ENCODE measurements around the gene PIK3CG. TPM values are rescaled to one million over a fixed set of nuclear protein-coding genes. Genes with fewer than 3 reads are reported as not detected.

The PIK3CG gene
- total RNA-seq, 1 experiment from 2014 or later: 0.05 TPM

DNA sequence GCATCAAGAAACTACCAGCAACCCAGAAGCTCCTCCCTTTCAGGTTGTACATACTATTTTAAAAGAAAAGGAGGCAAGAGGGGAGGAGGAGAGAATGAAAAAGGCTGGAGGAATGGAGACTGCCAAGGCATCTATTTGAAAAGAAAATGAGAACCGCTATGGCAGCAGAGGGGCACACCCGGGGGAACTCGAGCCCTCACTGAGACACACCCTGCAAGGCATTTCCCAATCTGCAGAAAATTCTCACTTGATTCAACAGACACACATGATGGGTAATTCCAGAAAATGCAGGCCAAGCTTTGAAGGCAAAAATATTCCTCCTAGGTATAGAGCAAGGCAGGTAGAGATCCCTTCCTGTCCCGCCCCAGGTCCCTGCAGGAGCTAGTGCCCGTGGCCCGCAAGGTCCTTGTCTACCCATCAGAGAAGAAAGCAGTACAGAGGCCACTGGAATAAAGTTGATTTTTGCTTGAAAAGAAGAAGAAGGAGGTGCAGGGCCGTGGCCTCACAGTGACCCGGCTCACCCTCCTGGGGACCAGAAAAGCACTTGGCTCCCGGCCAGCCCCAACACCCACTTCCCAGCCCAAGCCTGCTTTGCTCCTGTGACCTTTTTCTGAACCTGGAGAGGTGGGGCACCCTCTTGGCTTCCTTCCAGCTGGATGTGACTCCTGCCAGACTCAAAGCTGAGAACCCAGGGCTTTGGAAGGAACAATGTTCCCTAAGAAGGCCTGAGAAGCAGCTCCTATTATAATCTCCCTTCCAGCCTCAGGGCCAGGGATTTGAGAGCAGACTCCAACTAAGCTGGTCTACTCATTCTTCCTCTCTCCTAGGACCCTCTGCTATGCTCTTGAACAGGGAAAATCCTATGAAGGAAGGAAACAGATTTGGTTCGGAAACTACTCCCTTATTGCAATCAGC lies 6.2 kb upstream of the PIK3CG start:
- TF ChIP-seq TCF7L2 (IDR thresholded peaks at IDR 0.05; ENCODE audit: borderline replicate concordance, extremely low read depth, insufficient read depth, insufficient read length) (no peak), EGR1 (IDR thresholded peaks at IDR 0.05; ENCODE audit: low read depth) (no peak), SIN3A (IDR thresholded peaks at IDR 0.05; ENCODE audit: low read depth) (no peak), CBX3 (IDR thresholded peaks at IDR 0.05; ENCODE audit: low read depth) (no peak), SP1 (IDR thresholded peaks at IDR 0.05; ENCODE audit: low read depth) (no peak), POLR2A (IDR thresholded peaks at IDR 0.05; ENCODE audit: borderline replicate concordance, extremely low read depth, insufficient read depth, insufficient read length) (no peak), ZNF274 (IDR thresholded peaks at IDR 0.05; ENCODE audit: low read depth, low read length) (no peak), ELF1 (IDR thresholded peaks at IDR 0.05; ENCODE audit: borderline replicate concordance, low read depth) (no peak), POLR2AphosphoS5 (IDR thresholded peaks at IDR 0.05; ENCODE audit: low read depth, low read length) (no peak), ZBTB33 (IDR thresholded peaks at IDR 0.05; ENCODE audit: extremely low read depth, insufficient replicate concordance, low read length) (no peak), FOSL1 (IDR thresholded peaks at IDR 0.05; ENCODE audit: low read depth) (no peak), ATF3 (IDR thresholded peaks at IDR 0.05) (no peak), EZH2phosphoT487 (IDR thresholded peaks at IDR 0.05; ENCODE audit: borderline replicate concordance) (no peak), JUND (IDR thresholded peaks at IDR 0.05) (no peak), EZH2 (IDR thresholded peaks at IDR 0.05) (no peak), ZFX (IDR thresholded peaks at IDR 0.05) (no peak), CEBPB (IDR thresholded peaks at IDR 0.05; ENCODE audit: low read depth) (no peak), YY1 (IDR thresholded peaks at IDR 0.05; ENCODE audit: extremely low read depth, insufficient replicate concordance, low read depth, low read length) (no peak), SRF (IDR thresholded peaks at IDR 0.05; ENCODE audit: low read depth) (no peak)
- TF ChIP-seq, protein P1, sequence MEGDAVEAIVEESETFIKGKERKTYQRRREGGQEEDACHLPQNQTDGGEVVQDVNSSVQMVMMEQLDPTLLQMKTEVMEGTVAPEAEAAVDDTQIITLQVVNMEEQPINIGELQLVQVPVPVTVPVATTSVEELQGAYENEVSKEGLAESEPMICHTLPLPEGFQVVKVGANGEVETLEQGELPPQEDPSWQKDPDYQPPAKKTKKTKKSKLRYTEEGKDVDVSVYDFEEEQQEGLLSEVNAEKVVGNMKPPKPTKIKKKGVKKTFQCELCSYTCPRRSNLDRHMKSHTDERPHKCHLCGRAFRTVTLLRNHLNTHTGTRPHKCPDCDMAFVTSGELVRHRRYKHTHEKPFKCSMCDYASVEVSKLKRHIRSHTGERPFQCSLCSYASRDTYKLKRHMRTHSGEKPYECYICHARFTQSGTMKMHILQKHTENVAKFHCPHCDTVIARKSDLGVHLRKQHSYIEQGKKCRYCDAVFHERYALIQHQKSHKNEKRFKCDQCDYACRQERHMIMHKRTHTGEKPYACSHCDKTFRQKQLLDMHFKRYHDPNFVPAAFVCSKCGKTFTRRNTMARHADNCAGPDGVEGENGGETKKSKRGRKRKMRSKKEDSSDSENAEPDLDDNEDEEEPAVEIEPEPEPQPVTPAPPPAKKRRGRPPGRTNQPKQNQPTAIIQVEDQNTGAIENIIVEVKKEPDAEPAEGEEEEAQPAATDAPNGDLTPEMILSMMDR (IDR thresholded peaks at IDR 0.05 in 2 of 3, conservative IDR thresholded peaks at IDR 0.05 in 1 of 3; ENCODE audit: borderline replicate concordance in 1 of 3, insufficient read depth in 1 of 3, low read depth in 2 of 3, low read length in 2 of 3): no peak
- intact Hi-C loops (cut with micrococcal nuclease): no loop called here
- Histone ChIP-seq H3K9me2 (ENCODE audit: insufficient read depth) (no peaks in the 10 kb centered on the region), H3K9me3 (ENCODE audit: control insufficient read depth in 1 of 2, insufficient read depth in 1 of 2, low read depth in 1 of 2, low read length in 2 of 2) (no peaks in the 10 kb centered on the region), H3K79me2 (ENCODE audit: insufficient read depth, low read length) (no peaks in the 10 kb centered on the region), H3K27ac (ENCODE audit: low read depth, low read length) (no peak overlapping the region), H4K20me1 (ENCODE audit: insufficient read depth) (no peaks in the 10 kb centered on the region), H3K4me1 (ENCODE audit: control insufficient read depth in 1 of 2, insufficient read depth in 2 of 2, low read length in 2 of 2) (peaks cover 8 to 13% of the 10 kb centered on the region in 2 experiments), H3K36me3 (ENCODE audit: control insufficient read depth in 1 of 2, insufficient read depth in 2 of 2, low read length in 2 of 2) (no peaks in the 10 kb centered on the region), H3K9ac (ENCODE audit: low read length) (no peak overlapping the region), H3K27me3 (ENCODE audit: insufficient read depth, low read length) (no peaks in the 10 kb centered on the region), H3K4me2 (ENCODE audit: low read length) (peak overlapping the region; percentile 35), H2AFZ (ENCODE audit: low read depth, low read length, poor library complexity, severe bottlenecking) (no peak overlapping the region), H3K4me3 (replicated peaks in 1 of 2; ENCODE audit: low read depth in 1 of 2, low read length in 2 of 2) (no peak overlapping the region)
- ATAC-seq: 0 out of 2 replicates have a peak, but pooled peaks have one; percentile 36
- no peak for DNase-seq (ENCODE audit: low read depth, low spot score)
- ChIA-PET POLR2A (no interaction called here), CTCF (no interaction called here), RAD21 (ENCODE audit: low non-redundant PET in 1 of 2, low total read pairs in 2 of 2, uncharacterized antibody in 2 of 2, unreplicated experiment in 2 of 2) (no interaction called here)
- BruUV-seq (replicated peaks): no TSS peak

All from HCT116 (cell line).